HCT116 (cell line): ENCODE results near the gene NSRP1. TPM values are rescaled to one million over a fixed set of nuclear protein-coding genes. Genes with fewer than 3 reads are reported as not detected.

ENCODE experiments used
- ATAC-seq: fragments of 200-7000 bp; cut with Tn5 transposase; 2 replicates; pipeline ENCODE4 v1.9.1; 2020; ENCODE audit warnings: mild to moderate bottlenecking, moderate library complexity
- BruUV-seq: library from RNA; stranded (reverse); fragments of 400-500 nt; replicated peaks from 2 replicates; lab custom pipeline; 2021; lab: Mats Ljungman, UMichigan
- CTCF ChIA-PET: fragments of 300-600 bp; sonication (Branson Sonifier 250); formaldehyde crosslinking; loops from one replicate; lab custom pipeline; 2021; ENCODE audit warnings: antibody characterized with exemption; lab: Charles Lee
- POLR2A ChIA-PET: fragments of 300-600, 350-600 bp; sonication (Branson Sonifier 250); formaldehyde crosslinking; loops from one replicate; lab custom pipeline; 2021; ENCODE audit warnings: antibody characterized with exemption; lab: Charles Lee
- RAD21 ChIA-PET, 2 experiments: fragments of 300-600 bp; sonication (Branson Sonifier 250); formaldehyde crosslinking; loops; one replicate each; lab custom pipeline; 2023; ENCODE audit warnings: low total read pairs in 2 of 2; ENCODE audit not compliant: uncharacterized antibody in 2 of 2, unreplicated experiment in 2 of 2, low non-redundant PET in 1 of 2; lab: Charles Lee
- DNase-seq: peaks from one replicate; pipeline ENCODE4 v3.0.0-alpha.2; 2010; ENCODE audit warnings: low read depth, low spot score
- H2AFZ ChIP-seq: fragments of 200-600 bp; shearing (Covaris generic), sonication (generic); 2 replicates; pipeline ENCODE4 v1.6.1; 2017; ENCODE audit warnings: low read depth, mixed run types, mixed read lengths, antibody characterized with exemption, low read length; ENCODE audit not compliant: poor library complexity, severe bottlenecking
- H3K27ac ChIP-seq: 2 replicates; pipeline ENCODE4 v1.5.1; 2012; ENCODE audit warnings: low read depth, low read length
- H3K27me3 ChIP-seq: fragments of 200-600 bp; sonication (generic); 2 replicates; pipeline ENCODE4 v1.6.1; 2016; ENCODE audit warnings: mixed run types, low read length, mixed read lengths; ENCODE audit not compliant: insufficient read depth
- H3K36me3 ChIP-seq, 2 experiments: fragments of 200-500 bp in 1 of 2; fragments of 200-600 bp in 1 of 2; sonication (Bioruptor generic) in 1 of 2; sonication (generic) in 1 of 2; 2 replicates each; pipeline versions ENCODE4 v1.5.1 to v1.6.1; 2014 to 2016; ENCODE audit warnings: low read length in 2 of 2, inconsistent platforms in 1 of 2, mixed read lengths in 1 of 2, mixed run types in 1 of 2; ENCODE audit not compliant: insufficient read depth in 2 of 2, control insufficient read depth in 1 of 2
- H3K4me1 ChIP-seq, 2 experiments: fragments of 200-600 bp in 1 of 2; sonication (generic) in 1 of 2; 2 replicates each; pipeline versions ENCODE4 v1.5.1 to v1.6.1; 2012 to 2017; ENCODE audit warnings: low read length in 2 of 2, inconsistent platforms in 1 of 2, mild to moderate bottlenecking in 1 of 2, mixed read lengths in 1 of 2, mixed run types in 1 of 2, moderate library complexity in 1 of 2; ENCODE audit not compliant: insufficient read depth in 2 of 2, control insufficient read depth in 1 of 2
- H3K4me2 ChIP-seq: fragments of 200-600 bp; sonication (generic); 2 replicates; pipeline ENCODE4 v1.6.1; 2017; ENCODE audit warnings: mixed run types, low read length, mixed read lengths
- H3K4me3 ChIP-seq, 2 experiments: fragments of 200-600 bp in 1 of 2; sonication (generic) in 1 of 2; replicated peaks in 1 of 2; 2 replicates each; pipeline ENCODE4 v1.5.1; 2011 to 2016; ENCODE audit warnings: low read length in 2 of 2, control low read depth in 1 of 2, low read depth in 1 of 2, mild to moderate bottlenecking in 1 of 2, mixed read lengths in 1 of 2, mixed run types in 1 of 2
- H3K79me2 ChIP-seq: fragments of 200-600 bp; sonication (generic); 2 replicates; pipeline ENCODE4 v1.6.1; 2017; ENCODE audit warnings: mild to moderate bottlenecking, mixed run types, low read length, moderate library complexity, mixed read lengths; ENCODE audit not compliant: insufficient read depth
- H3K9ac ChIP-seq: fragments of 200-600 bp; sonication (generic); 2 replicates; pipeline ENCODE4 v1.6.1; 2016; ENCODE audit warnings: low read length, mixed read lengths
- H3K9me2 ChIP-seq: fragments of 200-600 bp; sonication (generic), shearing (Covaris generic); 2 replicates; pipeline ENCODE4 v1.6.1; 2017; ENCODE audit warnings: mixed run types, mild to moderate bottlenecking, moderate library complexity; ENCODE audit not compliant: insufficient read depth
- H3K9me3 ChIP-seq, 2 experiments: fragments of 200-500 bp in 1 of 2; fragments of 200-600 bp in 1 of 2; sonication (Bioruptor generic) in 1 of 2; sonication (generic) in 1 of 2; 2 replicates each; pipeline ENCODE4 v1.6.1; 2014 to 2017; ENCODE audit warnings: low read length in 2 of 2, mixed read lengths in 2 of 2, inconsistent platforms in 1 of 2, low read depth in 1 of 2, mild to moderate bottlenecking in 1 of 2, mixed run types in 1 of 2, moderate library complexity in 1 of 2; ENCODE audit not compliant: control insufficient read depth in 1 of 2, insufficient read depth in 1 of 2
- H4K20me1 ChIP-seq: fragments of 200-600 bp; sonication (generic), shearing (Covaris generic); 2 replicates; pipeline ENCODE4 v1.6.1; 2017; ENCODE audit warnings: mixed run types, mild to moderate bottlenecking, moderate library complexity; ENCODE audit not compliant: insufficient read depth
- CBX3 ChIP-seq: IDR thresholded peaks from 2 replicates; pipeline ENCODE4 v1.6.1; 2012; ENCODE audit warnings: low read depth
- EZH2 ChIP-seq: fragments of 200-600 bp; sonication (generic); IDR thresholded peaks from 2 replicates; pipeline ENCODE4 v1.6.1; 2017; ENCODE audit warnings: antibody characterized with exemption, mixed run types
- EZH2phosphoT487 ChIP-seq: fragments of 200-600 bp; IDR thresholded peaks from 2 replicates; pipeline ENCODE4 v1.6.1; 2018; ENCODE audit warnings: antibody characterized with exemption, borderline replicate concordance
- FOSL1 ChIP-seq: IDR thresholded peaks from 2 replicates; pipeline ENCODE4 v1.6.1; 2012; ENCODE audit warnings: low read depth
- JUND ChIP-seq: IDR thresholded peaks from 2 replicates; pipeline ENCODE4 v1.6.1; 2012
- POLR2AphosphoS5 ChIP-seq: IDR thresholded peaks from 2 replicates; pipeline ENCODE4 v1.6.1; 2011; ENCODE audit warnings: mild to moderate bottlenecking, low read depth, low read length, moderate library complexity
- SP1 ChIP-seq: IDR thresholded peaks from 2 replicates; pipeline ENCODE4 v1.6.1; 2012; ENCODE audit warnings: low read depth
- SRF ChIP-seq: IDR thresholded peaks from 2 replicates; pipeline ENCODE4 v1.6.1; 2012; ENCODE audit warnings: low read depth
- TCF7L2 ChIP-seq: IDR thresholded peaks from 2 replicates; pipeline ENCODE4 v1.7.0; 2011; ENCODE audit warnings: borderline replicate concordance, inconsistent platforms; ENCODE audit not compliant: insufficient read depth, insufficient read length; ENCODE audit errors: extremely low read depth
- ZBTB33 ChIP-seq: IDR thresholded peaks from 2 replicates; pipeline ENCODE4 v1.6.1; 2011; ENCODE audit warnings: mild to moderate bottlenecking, low read length, moderate library complexity; ENCODE audit not compliant: insufficient replicate concordance; ENCODE audit errors: extremely low read depth
- intact Hi-C: fragments of 100-400 bp; cut with micrococcal nuclease; formaldehyde crosslinking; loops from 2 replicates; pipeline ENCODE4 v1.10.0; 2022
- total RNA-seq: library from RNA; stranded (reverse); gene quantifications from one replicate; pipeline ENCODE4 v1.2.1, GENCODE V29; 2021; ENCODE audit not compliant: unreplicated experiment
- TF ChIP-seq, protein P1 (sequence below): IDR thresholded peaks from 2 replicates; pipeline ENCODE4 v1.6.1; 2012; ENCODE audit warnings: low read depth

NSRP1 gene
- total RNA-seq, 1 experiment from 2014 or later = 24.9 TPM

- ChIA-PET CTCF (no interaction called here), POLR2A (interaction anchor here (1.2 kb wide), 1 partner anchor 16 kb away, joined by 3 read pairs; no protein-coding TSS in a partner anchor), RAD21 (no interaction called here)
- Histone ChIP-seq H3K9me2 (no peaks in the 10 kb centered on the region), H4K20me1 (peaks cover 31% of the 10 kb centered on the region; the same call in 1 of the 2 replicates), H2AFZ (no peak overlapping the region), H3K4me1 (no peaks in the 10 kb centered on the region), H3K4me2 (no peak overlapping the region), H3K9me3 (no peaks in the 10 kb centered on the region), H3K36me3 (peaks cover 16 to 24% of the 10 kb centered on the region in 2 experiments; a peak in 3 of 4 replicates), H3K9ac (no peak overlapping the region), H3K4me3 (no peak overlapping the region), H3K27ac (no peak overlapping the region), H3K79me2 (peaks cover 97% of the 10 kb centered on the region), H3K27me3 (no peaks in the 10 kb centered on the region)
- TF ChIP-seq SP1 (no peak), FOSL1 (no peak), TCF7L2 (no peak), EZH2 (no peak), POLR2AphosphoS5 (no peak), JUND (no peak), SRF (no peak), ZBTB33 (no peak), CBX3 (no peak), EZH2phosphoT487 (no peak)
- TF ChIP-seq, protein P1, sequence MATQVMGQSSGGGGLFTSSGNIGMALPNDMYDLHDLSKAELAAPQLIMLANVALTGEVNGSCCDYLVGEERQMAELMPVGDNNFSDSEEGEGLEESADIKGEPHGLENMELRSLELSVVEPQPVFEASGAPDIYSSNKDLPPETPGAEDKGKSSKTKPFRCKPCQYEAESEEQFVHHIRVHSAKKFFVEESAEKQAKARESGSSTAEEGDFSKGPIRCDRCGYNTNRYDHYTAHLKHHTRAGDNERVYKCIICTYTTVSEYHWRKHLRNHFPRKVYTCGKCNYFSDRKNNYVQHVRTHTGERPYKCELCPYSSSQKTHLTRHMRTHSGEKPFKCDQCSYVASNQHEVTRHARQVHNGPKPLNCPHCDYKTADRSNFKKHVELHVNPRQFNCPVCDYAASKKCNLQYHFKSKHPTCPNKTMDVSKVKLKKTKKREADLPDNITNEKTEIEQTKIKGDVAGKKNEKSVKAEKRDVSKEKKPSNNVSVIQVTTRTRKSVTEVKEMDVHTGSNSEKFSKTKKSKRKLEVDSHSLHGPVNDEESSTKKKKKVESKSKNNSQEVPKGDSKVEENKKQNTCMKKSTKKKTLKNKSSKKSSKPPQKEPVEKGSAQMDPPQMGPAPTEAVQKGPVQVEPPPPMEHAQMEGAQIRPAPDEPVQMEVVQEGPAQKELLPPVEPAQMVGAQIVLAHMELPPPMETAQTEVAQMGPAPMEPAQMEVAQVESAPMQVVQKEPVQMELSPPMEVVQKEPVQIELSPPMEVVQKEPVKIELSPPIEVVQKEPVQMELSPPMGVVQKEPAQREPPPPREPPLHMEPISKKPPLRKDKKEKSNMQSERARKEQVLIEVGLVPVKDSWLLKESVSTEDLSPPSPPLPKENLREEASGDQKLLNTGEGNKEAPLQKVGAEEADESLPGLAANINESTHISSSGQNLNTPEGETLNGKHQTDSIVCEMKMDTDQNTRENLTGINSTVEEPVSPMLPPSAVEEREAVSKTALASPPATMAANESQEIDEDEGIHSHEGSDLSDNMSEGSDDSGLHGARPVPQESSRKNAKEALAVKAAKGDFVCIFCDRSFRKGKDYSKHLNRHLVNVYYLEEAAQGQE = no peak
- DNase-seq = no peak
- ATAC-seq = no peak
- intact Hi-C loops = no loop called here
- BruUV-seq = no TSS peak
Observed at GRCh38 chr17:30134551-30134950, 17.9 kb downstream of the NSRP1 start.
